Osteoblast (primary cell): Measurements from ENCODE around the gene TMEM209. TPM values are rescaled to one million over a fixed set of nuclear protein-coding genes. Genes with fewer than 3 reads are reported as not detected.
A peak's percentile ranks its signal among the peaks of the same experiment; 100 is the strongest.

Experiments used
- DNase-seq: peaks from one replicate; pipeline ENCODE4 v3.0.0; 2011; ENCODE audit warnings: low spot score, mixed read lengths; ENCODE audit not compliant: insufficient read length; ENCODE audit errors: missing footprints
- H2AFZ ChIP-seq: 2 replicates; pipeline ENCODE4 v1.6.0; 2011; ENCODE audit warnings: mild to moderate bottlenecking, low read length
- H3K27ac ChIP-seq: 2 replicates; pipeline ENCODE4 v1.5.1; 2011; ENCODE audit warnings: mild to moderate bottlenecking, low read depth, low read length, moderate library complexity
- H3K27me3 ChIP-seq: 2 replicates; pipeline ENCODE4 v1.6.0; 2012; ENCODE audit warnings: mild to moderate bottlenecking, control low read depth, inconsistent platforms, low read length, moderate library complexity; ENCODE audit not compliant: insufficient read depth
- H3K36me3 ChIP-seq: 2 replicates; pipeline ENCODE4 v1.5.1; 2011; ENCODE audit warnings: mild to moderate bottlenecking, low read length, control low read depth, moderate library complexity; ENCODE audit not compliant: insufficient read depth
- H3K4me1 ChIP-seq: 2 replicates; pipeline ENCODE4 v1.5.1; 2011; ENCODE audit warnings: mild to moderate bottlenecking, low read length, control low read depth, moderate library complexity; ENCODE audit not compliant: insufficient read depth
- H3K4me2 ChIP-seq: 2 replicates; pipeline ENCODE4 v1.6.0; 2011; ENCODE audit warnings: mild to moderate bottlenecking, low read length; ENCODE audit not compliant: insufficient read depth
- H3K4me3 ChIP-seq: fragments of 200-600 bp; sonication (generic); 3 replicates; pipeline ENCODE4 v1.5.1; 2012; ENCODE audit warnings: mild to moderate bottlenecking, low read length, inconsistent platforms; ENCODE audit not compliant: insufficient read depth
- H3K79me2 ChIP-seq: 2 replicates; pipeline ENCODE4 v1.6.0; 2012; ENCODE audit warnings: mild to moderate bottlenecking, low read length, control low read depth, inconsistent platforms; ENCODE audit not compliant: insufficient read depth
- H3K9me3 ChIP-seq: 2 replicates; pipeline ENCODE4 v1.5.1; 2011; ENCODE audit warnings: low read depth, low read length, control low read depth
- H4K20me1 ChIP-seq: 2 replicates; pipeline ENCODE4 v1.6.0; 2012; ENCODE audit warnings: mild to moderate bottlenecking, low read length, control low read depth; ENCODE audit not compliant: insufficient read depth
- CTCF ChIP-seq: IDR thresholded peaks from 2 replicates; pipeline ENCODE4 v1.5.1; 2011; ENCODE audit warnings: mild to moderate bottlenecking, low read depth, low read length, moderate library complexity; ENCODE audit errors: extremely low read depth
- total RNA-seq: library from RNA; depleted of rRNA; stranded (reverse); fragments of >200 nt; gene quantifications from 2 replicates; pipeline ENCODE4 v1.2.3, GENCODE V29; 2012

Gene TMEM209
- total RNA-seq, 1 donor, result 19.9 TPM

- no peaks in the 10 kb centered on the region for H3K79me2 ChIP-seq
- no peak for TF ChIP-seq CTCF
- H3K4me3 ChIP-seq, result no peak overlapping the region
These were observed 47.5 kb downstream of the TMEM209 start for GRCh38 chr7:130157700-130158099.

DNA sequence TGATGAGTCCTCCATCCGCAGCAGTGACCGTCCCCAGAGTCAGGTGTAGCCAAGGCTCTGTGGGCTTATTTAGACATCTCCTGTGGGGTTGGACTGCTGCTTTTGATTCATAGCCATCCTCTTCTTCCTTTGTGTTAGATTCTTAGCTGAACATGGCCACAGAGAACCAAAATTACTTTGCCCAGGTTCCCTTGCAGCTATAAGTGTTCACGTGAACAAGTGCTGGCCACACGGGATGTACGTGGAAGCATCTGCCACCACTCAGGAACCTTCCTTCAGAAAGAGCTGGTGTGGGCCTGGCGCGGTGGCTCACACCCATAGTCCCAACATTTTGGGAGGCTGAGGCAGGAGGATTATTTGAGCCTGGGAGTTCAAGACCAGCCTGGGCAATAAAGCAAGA lies 49.1 kb downstream of the TMEM209 start:
- Histone ChIP-seq H3K27me3 (no peaks in the 10 kb centered on the region), H3K9me3 (peaks cover 3% of the 10 kb centered on the region), H3K36me3 (peaks cover 19% of the 10 kb centered on the region), H3K4me1 (peaks cover 19% of the 10 kb centered on the region), H3K4me2 (no peak overlapping the region), H2AFZ (no peak overlapping the region), H4K20me1 (no peaks in the 10 kb centered on the region), H3K4me3 (no peak overlapping the region), H3K79me2 (no peaks in the 10 kb centered on the region), H3K27ac (no peak overlapping the region)
- TF ChIP-seq CTCF, result no peak
- DNase-seq, result peak; percentile 77

More at GRCh38 chr7:130157700-130158099, 47.5 kb downstream of the TMEM209 start:
- H3K9me3 ChIP-seq, result peaks cover 3% of the 10 kb centered on the region
- H3K36me3 ChIP-seq, result peaks cover 25% of the 10 kb centered on the region
- no peaks in the 10 kb centered on the region for H4K20me1 ChIP-seq
- H3K4me2 ChIP-seq, result no peak overlapping the region
- no peak overlapping the region for H2AFZ ChIP-seq
- H3K4me1 ChIP-seq, result peaks cover 15% of the 10 kb centered on the region
- no peaks in the 10 kb centered on the region for H3K27me3 ChIP-seq
- no peak overlapping the region for H3K27ac ChIP-seq
- DNase-seq, result peak; percentile 46

- Histone ChIP-seq H3K4me1 (peaks cover 19% of the 10 kb centered on the region), H2AFZ (no peak overlapping the region), H3K4me3 (no peak overlapping the region), H3K9me3 (peaks cover 3% of the 10 kb centered on the region), H3K27ac (no peak overlapping the region), H3K36me3 (peaks cover 8% of the 10 kb centered on the region), H3K79me2 (no peaks in the 10 kb centered on the region), H3K27me3 (no peaks in the 10 kb centered on the region), H3K4me2 (no peak overlapping the region), H4K20me1 (no peaks in the 10 kb centered on the region)
- no peak for TF ChIP-seq CTCF
- DNase-seq, result peak; percentile 36
These were observed 50.5 kb downstream of the TMEM209 start for GRCh38 chr7:130154501-130155317.

DNA sequence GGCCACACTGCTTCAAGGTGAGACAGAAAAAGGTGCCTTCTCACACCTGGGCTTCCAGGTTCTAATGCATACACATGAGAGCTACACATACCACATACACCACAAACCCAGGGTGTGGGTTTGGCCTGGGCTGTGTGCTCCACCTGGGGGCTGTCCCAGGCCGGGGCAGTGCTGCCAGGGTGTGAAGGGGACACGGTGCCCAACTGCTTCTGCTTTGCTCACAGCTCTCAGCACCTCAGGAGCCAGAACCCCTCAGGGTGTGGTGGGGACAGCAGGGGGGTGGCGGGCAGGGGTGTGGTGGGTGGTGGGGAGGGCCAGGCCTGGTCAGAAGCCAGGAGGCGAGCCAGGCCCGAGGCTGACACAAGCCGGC lies 51.1 kb downstream of the TMEM209 start:
- H3K79me2 ChIP-seq, result no peaks in the 10 kb centered on the region
- H3K4me1 ChIP-seq, result peaks cover 19% of the 10 kb centered on the region
- no peak overlapping the region for H3K27ac ChIP-seq
- H2AFZ ChIP-seq, result no peak overlapping the region
- no peak overlapping the region for H3K4me2 ChIP-seq
- no peak overlapping the region for H3K4me3 ChIP-seq
- no peaks in the 10 kb centered on the region for H3K27me3 ChIP-seq
- H4K20me1 ChIP-seq, result no peaks in the 10 kb centered on the region
- TF ChIP-seq CTCF, result no peak
- DNase-seq, result peak; percentile 48
- H3K9me3 ChIP-seq, result peaks cover 3% of the 10 kb centered on the region
- H3K36me3 ChIP-seq, result peaks cover 7% of the 10 kb centered on the region
